DMS 273 (cell line): ENCODE measurements around the gene VEZT.
"Not testable (repeated sequence)": the region's sequence is repeated elsewhere in the genome, so short reads cannot be mapped to it uniquely, and the experiment has no call there.

Experiments used
- DNase-seq: peaks from one replicate; lab custom pipeline; 2025; ENCODE audit not compliant: unreplicated experiment; lab: John Stamatoyannopoulos, UW

Gene VEZT

DNA sequence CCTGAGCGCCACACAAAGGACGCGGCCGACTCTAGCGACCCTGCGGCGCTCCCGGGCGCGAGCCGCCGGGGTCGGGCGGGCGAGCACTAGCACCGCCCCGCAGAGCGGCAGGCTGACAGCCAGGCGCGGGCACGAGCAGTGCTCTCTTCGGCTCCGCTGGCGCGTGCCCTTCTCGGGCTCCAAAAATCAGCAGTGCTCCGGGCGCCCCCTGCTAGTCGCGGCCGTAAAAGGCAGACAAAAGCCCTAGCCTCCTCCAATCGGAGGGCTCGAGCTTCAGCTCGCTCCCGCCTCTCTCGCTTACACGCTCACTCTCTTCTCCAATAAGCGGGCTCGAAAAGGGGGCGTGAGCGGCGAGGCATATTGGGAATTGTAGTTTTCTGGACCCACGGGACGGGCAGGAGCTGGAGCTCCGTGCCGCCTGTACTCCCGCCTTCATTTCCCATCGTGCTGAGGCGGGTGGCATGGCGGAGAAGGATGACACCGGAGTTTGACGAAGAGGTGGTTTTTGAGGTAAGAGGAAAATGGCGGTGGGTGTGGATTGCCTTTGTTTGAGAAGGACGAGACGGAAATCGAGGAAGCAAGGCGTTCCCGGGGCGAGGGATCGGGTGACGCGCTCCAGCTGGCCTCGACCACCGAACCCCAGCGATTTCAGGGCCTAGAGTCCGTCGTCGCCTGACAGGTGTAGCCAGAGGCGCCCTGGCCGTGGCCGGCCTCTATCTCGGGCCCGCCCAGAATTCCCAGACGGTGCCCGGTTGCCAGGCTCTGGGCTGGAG is at the start of gene VEZT, which contains the start of gene FGD6:
Gene VEZT (plus strand): TSS at position 431 of the 773 bp plus-strand sequence. CDS start 44 bp downstream, at position 475.
Gene FGD6 (minus strand): TSS at position 91 of the 773 bp plus-strand sequence. CDS start 227 bp downstream, outside the sequence.
- peak; percentile 99 for DNase-seq

DNA sequence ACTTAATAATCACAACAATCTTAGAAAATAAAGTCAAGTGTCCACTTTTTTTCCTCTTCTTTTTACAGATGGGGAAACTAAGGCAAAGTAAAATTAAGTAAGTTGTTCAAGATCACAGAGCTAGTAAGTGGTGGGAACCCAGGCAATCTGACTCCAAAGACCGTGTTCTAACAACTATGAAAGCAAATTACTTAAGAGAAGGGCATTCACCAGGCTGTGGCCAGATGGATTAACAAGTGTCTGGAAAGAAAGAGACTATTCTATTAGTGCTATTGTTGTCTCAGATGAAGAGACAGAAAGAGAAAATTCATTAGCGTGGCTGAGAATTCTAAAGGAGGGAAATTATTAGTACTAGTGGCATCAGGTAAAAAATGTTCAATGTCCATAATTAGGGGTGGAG is 48.9 kb upstream of the VEZT start:
- no peak for DNase-seq

DNA sequence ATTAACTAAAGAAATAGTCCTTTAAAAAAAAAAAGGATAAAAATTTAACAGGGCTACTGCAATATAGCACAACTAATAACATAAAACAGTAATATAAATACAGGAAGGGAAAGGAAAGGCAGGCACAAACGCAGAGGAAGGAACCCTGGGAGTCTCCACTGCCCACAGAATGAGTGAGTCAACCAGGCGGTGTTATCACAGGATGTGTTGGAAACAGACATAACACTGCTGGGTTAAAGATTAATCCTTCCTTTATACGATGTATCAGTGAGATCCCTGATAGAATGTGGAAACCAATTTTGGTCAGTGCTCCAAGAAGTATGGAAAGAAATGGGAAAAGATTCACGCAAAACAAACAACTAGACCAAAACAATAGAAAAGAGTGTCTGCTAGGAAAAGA is 48.2 kb upstream of the VEZT start:
- no peak for DNase-seq

GRCh38 chr12:95173392-95174251 is 44.0 kb upstream of the VEZT start:
- DNase-seq, result peak; percentile 76

DNA sequence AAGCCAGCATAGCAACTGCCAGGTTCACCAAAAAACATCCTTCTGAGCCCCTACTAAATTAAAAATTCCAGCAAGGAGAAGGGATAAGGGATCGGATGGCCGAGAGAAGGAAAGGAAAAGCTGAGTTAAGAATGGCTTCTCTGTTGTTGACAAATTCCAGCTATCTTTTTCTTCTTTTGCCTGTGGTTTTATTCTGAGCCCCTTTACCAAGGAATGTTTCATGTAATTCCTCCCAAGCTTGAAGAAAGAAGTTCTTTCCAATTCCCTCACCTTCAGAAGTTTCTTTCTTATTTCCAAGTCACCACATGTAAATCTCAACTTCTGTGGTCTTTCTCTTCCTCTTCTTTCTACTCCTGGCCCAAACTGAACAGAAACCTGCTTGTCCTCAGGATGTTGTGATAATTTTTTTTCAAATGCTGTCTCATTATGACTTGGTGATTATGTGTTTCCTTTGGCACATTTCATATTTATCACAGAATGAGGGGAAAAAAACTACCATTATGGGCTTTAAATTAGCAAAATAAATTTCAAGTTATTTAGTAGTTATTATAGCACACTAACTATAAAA is 40.3 kb upstream of the VEZT start:
- DNase-seq, result no peak

GRCh38 chr12:95178136-95178535 is 39.5 kb upstream of the VEZT start:
- no peak for DNase-seq

DNA sequence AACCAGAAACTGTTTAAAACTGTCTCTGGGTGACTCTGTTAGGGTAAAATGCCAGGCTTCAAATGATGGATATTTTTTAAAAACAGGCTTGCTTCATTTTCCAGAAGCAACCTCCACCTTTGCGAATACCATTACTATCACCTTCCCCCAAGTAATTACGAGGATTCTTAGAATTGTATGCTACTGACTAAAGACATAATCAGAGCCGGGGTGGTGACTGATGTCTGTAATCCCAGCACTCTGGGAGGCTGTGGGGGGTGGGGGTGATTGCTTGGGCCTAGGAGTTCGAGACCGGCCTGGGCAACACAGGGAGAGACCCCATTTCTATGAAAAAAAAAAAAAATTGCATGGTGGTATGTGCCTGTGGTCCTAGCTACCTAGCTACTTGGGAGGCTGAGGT is 38.6 kb upstream of the VEZT start:
- no peak for DNase-seq

- no peak for DNase-seq
These were observed 36.5 kb upstream of the VEZT start for GRCh38 chr12:95181103-95181502.

GRCh38 chr12:95182868-95183415 is 34.7 kb upstream of the VEZT start:
- no peak for DNase-seq

DNA sequence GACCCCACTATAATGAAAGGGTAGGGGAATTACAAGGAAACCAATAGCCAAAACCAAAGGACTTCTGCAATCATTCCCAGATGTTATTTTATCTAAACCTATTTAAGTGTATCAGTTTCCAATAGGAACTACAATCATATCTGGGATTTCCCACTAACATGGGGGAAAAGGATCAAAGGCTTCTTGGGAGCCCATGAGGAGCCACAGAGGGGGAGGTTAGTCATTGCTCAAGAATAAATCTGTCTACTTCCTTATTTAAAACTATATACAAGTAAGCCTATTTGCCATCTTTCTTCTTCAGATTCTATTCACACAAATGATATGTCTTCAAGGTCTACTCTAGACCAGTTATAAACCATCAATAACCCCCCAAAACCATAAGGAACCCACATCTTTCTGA is 33.5 kb upstream of the VEZT start:
- no peak for DNase-seq

DNA sequence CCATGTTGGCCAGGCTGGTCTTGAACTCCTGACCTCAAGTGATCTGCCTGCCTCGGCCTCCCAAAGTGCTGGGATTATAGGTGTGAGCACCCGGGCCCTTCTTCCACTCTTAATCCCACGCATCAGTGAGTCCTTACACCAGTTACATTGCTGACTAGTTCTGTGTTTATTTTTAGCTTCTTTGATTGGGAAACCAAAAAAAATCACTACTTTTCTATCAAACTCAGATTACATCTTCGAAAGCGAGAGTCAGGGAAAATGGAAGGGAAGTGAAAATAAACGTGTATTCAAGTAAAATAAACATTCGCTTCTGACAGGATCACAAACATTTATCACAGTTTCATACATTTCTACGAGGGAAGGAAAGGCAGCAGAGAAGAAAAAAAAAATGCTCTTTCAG is 32.5 kb upstream of the VEZT start:
- DNase-seq, result no peak

DNA sequence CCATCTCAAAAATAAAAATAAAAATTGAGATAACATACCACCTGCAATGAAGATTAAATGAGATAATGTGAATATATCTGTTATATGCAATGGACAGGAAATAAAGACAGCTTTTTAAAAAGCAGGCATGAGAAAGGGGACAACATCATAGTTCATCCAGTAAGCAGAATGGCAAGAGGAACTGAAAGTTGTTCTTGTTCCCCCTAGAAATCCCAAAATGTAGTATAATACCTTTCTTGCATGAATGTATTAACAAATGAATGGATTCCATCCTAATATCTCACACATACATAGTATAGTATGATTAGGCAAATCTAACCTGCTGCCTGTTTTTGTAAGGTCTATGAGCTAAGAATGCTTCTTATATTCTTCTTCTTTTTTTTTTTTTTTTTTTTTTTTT is 31.8 kb upstream of the VEZT start:
- DNase-seq, result no peak

- DNase-seq, result no peak
These were observed 29.7 kb upstream of the VEZT start for GRCh38 chr12:95187865-95188415.

- no peak for DNase-seq
These were observed 26.4 kb upstream of the VEZT start for GRCh38 chr12:95191060-95191696.

- no peak for DNase-seq
These were observed 25.3 kb upstream of the VEZT start for GRCh38 chr12:95192271-95192670.

- DNase-seq, result no peak
These were observed 24.5 kb upstream of the VEZT start for GRCh38 chr12:95193139-95193538.

GRCh38 chr12:95195122-95195521 is 22.5 kb upstream of the VEZT start:
- DNase-seq, result no peak

DNA sequence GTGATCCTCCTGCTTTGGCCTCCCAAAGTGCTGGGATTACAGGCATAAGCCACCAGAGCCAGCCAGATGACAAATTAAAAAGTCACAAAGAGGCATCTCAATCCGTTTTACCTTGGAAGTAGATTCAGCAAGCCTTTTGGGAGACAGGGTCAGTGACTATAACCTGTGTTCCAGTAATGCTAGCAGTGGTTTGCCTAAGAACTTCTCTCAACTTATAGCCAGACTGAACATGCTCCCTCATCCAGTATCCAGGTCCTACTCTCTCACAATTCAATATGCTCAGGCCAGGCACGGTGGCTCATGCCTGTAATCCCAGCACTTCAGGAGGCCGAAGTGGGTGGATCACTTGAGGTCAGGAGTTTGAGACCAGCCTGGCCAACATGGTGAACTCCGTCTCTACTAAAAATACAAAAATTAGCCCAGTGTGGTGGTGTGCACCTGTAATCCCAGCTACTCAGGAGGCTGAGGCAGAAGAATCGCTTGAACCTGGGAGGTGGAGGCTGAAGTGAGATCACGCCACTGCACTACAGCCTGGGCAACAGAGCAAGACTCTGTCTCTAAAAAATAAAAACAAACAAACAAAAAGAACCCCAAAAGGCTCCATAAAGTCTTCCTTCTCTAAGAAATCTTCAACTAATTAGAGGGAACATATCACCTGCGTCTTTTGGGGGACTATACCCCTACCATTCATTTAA is 20.6 kb upstream of the VEZT start:
- not testable (repeated sequence) for DNase-seq

DNA sequence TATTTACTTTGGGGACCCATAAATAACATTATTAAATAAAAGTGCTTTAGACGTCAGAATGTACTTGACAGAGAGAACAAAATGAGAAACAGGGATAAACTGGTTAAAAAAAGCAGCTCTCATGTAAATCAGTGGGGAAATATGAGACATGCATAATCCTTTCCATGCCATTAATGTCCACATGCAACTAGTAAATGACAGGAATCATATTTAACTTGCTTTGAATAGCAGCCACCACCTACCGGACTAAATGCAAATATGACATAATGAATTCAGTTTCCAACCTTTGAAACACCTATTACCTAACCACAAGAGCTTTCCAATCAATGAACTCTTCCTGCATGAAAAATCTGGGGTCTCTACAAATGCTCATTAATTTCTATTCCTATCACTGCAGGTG is 20.0 kb upstream of the VEZT start:
- DNase-seq, result no peak

- no peak for DNase-seq
These were observed 18.7 kb upstream of the VEZT start for GRCh38 chr12:95198914-95199313.
